Measurements from ENCODE around the gene PLA2G4E. TPM values are rescaled to one million over a fixed set of nuclear protein-coding genes. Genes with fewer than 3 reads are reported as not detected.

PLA2G4E gene
- total RNA-seq, 4 donors from 2014 or later = 0.08 to 0.67 TPM; not detected in 2

DNA sequence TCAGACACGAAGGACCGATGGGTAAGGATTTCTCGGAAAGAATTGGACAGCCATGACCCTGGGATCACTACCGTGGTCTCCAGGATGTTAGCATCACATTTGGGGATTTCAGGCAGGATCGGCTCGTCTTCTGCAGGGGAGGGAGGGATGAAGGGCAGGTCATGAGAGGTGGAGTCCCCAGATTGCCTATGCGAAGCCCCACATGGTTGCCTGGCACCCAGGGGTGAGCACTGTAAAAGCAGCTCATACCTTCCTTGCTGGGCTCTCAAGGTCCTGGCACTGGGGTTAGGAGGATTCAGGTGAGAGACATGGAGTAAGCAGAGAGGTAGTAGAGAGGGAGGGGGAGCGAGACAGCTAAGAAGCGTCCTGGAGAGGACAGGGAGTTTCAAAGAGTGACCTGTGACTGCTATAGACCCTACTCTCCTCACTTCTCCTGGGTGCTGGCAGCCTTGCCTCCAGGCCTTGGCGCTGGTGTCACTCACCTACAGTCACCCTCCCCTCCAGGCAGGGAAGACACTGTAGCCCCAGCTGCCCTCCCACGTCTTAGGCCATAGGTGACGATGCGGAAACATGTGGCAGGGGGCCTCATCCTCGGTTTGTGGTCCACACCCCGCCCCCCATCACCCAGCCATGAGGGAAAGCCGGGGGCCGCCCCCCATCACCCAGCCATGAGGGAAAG lies 33.5 kb downstream of the PLA2G4E start:
- Histone ChIP-seq H3K4me3 (no peak overlapping the region), H3K36me3 (no peaks in the 10 kb centered on the region), H3K27me3 (peaks cover 16% of the 10 kb centered on the region), H3K4me1 (no peaks in the 10 kb centered on the region), H3K27ac (no peak overlapping the region), H3K9me3 (no peaks in the 10 kb centered on the region)
- 84 to 90% methylated on average over 2 to 9 of the region's 17 CpGs for WGBS, 2 donors (ENCODE audit: low coverage in 1 of 2)
- TF ChIP-seq POLR2A (IDR thresholded peaks at IDR 0.05) (no peak), POLR2AphosphoS5 (IDR thresholded peaks at IDR 0.05) (no peak), EP300 (IDR thresholded peaks at IDR 0.05) (no peak)
- TF ChIP-seq, protein P1, sequence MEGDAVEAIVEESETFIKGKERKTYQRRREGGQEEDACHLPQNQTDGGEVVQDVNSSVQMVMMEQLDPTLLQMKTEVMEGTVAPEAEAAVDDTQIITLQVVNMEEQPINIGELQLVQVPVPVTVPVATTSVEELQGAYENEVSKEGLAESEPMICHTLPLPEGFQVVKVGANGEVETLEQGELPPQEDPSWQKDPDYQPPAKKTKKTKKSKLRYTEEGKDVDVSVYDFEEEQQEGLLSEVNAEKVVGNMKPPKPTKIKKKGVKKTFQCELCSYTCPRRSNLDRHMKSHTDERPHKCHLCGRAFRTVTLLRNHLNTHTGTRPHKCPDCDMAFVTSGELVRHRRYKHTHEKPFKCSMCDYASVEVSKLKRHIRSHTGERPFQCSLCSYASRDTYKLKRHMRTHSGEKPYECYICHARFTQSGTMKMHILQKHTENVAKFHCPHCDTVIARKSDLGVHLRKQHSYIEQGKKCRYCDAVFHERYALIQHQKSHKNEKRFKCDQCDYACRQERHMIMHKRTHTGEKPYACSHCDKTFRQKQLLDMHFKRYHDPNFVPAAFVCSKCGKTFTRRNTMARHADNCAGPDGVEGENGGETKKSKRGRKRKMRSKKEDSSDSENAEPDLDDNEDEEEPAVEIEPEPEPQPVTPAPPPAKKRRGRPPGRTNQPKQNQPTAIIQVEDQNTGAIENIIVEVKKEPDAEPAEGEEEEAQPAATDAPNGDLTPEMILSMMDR (IDR thresholded peaks at IDR 0.05) = no peak
- ATAC-seq = no peak

DNA sequence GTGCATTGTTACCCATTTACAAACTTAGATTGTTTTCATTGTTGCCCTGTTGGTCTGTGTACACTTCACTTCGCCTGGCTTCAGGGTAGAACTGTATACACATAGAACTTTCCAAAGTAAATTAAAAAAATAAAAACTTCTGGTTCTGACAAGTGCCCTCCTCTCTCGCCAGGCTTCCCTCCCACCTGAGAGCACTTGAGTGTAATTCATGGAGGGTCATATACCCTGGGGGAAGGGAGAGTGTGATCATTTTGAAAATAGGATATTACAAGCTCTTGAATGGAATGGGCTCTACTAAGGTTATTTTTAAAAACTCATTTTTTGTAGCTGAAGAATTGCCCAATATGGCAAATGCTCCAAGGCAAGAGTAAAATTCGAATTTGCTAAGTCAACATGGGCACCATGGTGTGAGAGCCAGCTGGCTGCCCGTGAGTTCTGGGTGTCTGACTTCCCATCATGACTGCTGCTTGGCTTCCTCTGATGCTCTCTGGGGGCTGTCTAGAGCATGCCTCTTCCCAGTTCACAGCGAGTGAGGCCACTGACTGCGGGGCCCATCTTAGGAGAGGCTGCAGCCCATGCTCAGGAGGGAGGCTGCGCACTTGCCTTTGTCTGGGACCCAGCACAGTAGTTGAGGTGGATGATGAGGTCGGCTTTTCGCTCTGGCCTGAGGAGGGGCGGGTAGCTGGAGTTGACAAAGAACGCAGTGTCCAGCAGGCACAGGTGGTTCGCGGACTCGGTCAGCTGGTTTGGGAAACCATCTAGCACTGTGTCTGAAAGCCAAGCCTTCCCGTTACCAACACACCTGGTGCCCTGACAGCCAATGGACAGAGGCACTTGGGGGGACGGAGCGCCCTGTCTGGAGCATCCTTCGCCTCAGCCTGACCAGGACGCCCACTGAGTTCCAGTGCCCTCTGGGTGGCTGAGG lies 35.3 kb downstream of the PLA2G4E start:
- H3K27me3 ChIP-seq = peaks cover 16% of the 10 kb centered on the region
- H3K4me3 ChIP-seq = no peak overlapping the region
- no peak for TF ChIP-seq POLR2AphosphoS5 (IDR thresholded peaks at IDR 0.05)
- no peaks in the 10 kb centered on the region for H3K36me3 ChIP-seq
- peaks cover 0 to 8% (median 0%) of the 10 kb centered on the region in 3 donors for H3K4me1 ChIP-seq
- H3K9me3 ChIP-seq = no peaks in the 10 kb centered on the region
- ATAC-seq = no peak
- 92 to 93% methylated on average over 3 to 5 of the region's 19 CpGs for WGBS, 2 donors (ENCODE audit: low coverage in 1 of 2)
- no peak overlapping the region for H3K27ac ChIP-seq

DNA sequence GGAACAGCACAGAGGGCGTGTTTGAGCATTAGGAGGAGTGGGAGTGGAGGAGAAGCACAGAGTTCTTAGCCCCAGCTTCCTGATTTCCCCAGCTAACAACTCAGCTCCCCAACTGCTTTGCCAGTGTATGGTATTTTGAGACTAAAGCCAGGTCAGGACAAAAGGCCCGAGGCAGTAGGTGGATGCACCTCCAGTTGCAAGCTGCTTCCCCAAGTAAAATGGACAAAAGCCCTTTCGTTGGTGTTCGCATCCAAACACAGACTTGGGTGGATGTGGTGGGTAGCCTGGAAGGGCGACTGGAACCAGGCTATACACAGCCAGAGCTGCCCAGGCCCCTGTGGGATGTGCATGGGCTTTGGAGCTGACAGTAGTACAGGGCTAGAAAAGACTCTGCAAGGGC lies 36.2 kb downstream of the PLA2G4E start:
- peaks cover 0 to 10% (median 0%) of the 10 kb centered on the region in 3 donors for H3K4me1 ChIP-seq
- 95 to 100% methylated on average over 1 to 3 of the region's 5 CpGs for WGBS, 2 donors (ENCODE audit: low coverage in 1 of 2)
- no peaks in the 10 kb centered on the region for H3K36me3 ChIP-seq
- TF ChIP-seq POLR2AphosphoS5 (IDR thresholded peaks at IDR 0.05) = no peak
- no peak for TF ChIP-seq POLR2A (IDR thresholded peaks at IDR 0.05)
- no peak for TF ChIP-seq EP300 (IDR thresholded peaks at IDR 0.05)
- TF ChIP-seq, protein P1 (IDR thresholded peaks at IDR 0.05) = no peak
- no peaks in the 10 kb centered on the region for H3K9me3 ChIP-seq
- no peak overlapping the region for H3K4me3 ChIP-seq
- H3K27ac ChIP-seq = no peak overlapping the region
- peaks cover 10% of the 10 kb centered on the region for H3K27me3 ChIP-seq
- ATAC-seq = no peak

DNA sequence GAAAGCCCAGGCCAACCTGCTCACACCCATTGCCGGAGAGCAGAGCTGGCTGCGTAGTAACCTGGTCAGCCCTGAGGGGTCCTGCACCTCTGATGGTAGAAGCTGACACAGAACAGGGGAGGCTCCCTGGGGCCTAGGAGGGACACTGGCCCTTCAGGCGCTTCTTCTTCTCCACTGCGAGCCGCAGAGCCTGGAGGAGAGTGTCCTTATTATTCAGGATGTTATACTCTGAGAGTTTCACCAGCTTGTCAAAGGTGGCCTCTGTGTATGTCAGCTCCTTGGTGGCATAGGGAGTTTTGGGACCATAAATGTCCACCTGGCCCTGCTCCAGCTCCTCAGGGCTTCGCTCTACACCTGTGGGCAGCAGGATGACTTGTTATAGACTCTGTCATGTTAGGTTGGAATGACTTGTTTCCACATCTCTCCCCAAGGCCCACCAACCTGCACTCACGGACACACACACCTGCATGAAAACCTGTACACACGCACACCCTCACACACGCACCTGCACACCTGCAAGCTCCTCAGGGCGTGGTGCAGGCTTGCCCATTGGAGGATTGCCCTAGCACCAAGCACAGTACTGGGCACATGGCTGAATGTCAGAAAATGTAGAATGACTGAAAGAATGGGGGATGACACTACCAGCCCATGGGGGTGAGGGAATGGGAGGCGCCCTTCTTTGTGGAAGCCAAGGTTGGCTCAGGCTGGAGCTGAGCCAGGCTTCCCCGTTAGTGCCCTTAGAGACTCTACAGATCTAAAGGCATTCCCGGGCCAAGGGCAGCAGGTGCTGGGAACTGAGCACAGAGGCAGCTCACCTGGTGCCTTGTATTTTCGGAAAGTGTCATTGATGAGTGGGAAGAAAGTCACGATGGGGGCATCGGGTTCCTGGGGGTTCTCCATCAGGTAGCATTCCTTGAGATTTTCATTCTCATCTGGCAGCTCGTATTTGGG lies 36.9 kb downstream of the PLA2G4E start:
- no peak for TF ChIP-seq EP300 (IDR thresholded peaks at IDR 0.05)
- TF ChIP-seq, protein P1 (IDR thresholded peaks at IDR 0.05) = no peak
- H3K36me3 ChIP-seq = no peaks in the 10 kb centered on the region
- no peak for ATAC-seq
- 89 to 95% methylated on average over 5 to 9 of the region's 17 CpGs for WGBS, 2 donors (ENCODE audit: low coverage in 1 of 2)
- peaks cover 4% of the 10 kb centered on the region for H3K27me3 ChIP-seq
- no peaks in the 10 kb centered on the region for H3K9me3 ChIP-seq
- H3K27ac ChIP-seq = no peak overlapping the region
- H3K4me1 ChIP-seq = peaks cover 0 to 10% (median 0%) of the 10 kb centered on the region in 3 donors
- H3K4me3 ChIP-seq = no peak overlapping the region

DNA sequence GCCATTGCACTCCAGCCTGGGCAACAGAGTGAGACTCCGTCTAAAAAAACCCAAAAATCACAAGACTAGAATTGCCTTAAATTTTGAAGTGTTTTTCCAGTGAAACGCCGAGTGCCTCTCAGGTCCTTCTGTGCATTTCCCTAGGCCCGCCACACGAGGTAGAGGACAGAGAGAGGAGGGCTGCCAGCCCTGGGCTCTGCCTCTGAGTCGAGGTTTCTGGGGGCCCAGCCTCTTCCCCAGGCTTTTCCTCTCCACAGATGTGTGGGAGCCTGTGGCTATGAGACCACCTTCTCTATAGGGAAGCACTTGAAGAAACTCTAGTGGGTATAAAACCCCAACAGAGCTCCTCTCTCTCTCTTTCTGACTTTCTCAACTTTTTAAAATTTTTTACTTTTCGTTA lies 37.6 kb downstream of the PLA2G4E start:
- WGBS, 2 donors (ENCODE audit: low coverage in 1 of 2) = 77 to 82% methylated on average over 3 to 7 of the region's 7 CpGs
- Histone ChIP-seq H3K36me3 (no peaks in the 10 kb centered on the region), H3K4me3 (no peak overlapping the region), H3K27ac (no peak overlapping the region), H3K27me3 (no peaks in the 10 kb centered on the region), H3K9me3 (no peaks in the 10 kb centered on the region), H3K4me1 (peaks cover 0 to 10% (median 0%) of the 10 kb centered on the region in 3 donors)
- ATAC-seq = no peak
- TF ChIP-seq, protein P1 (IDR thresholded peaks at IDR 0.05) = no peak
